Activated naive CD4-positive, alpha-beta T cell treated with anti-CD3 and anti-CD28 coated beads, Interleukin-2, amount 50 U/mL, for 16 hours (primary cell): Measurements from ENCODE around the gene H6PD.

Experiments used
- DNase-seq: peaks from one replicate; pipeline ENCODE4 v3.0.0-alpha.2; 2020

H6PD gene

DNA sequence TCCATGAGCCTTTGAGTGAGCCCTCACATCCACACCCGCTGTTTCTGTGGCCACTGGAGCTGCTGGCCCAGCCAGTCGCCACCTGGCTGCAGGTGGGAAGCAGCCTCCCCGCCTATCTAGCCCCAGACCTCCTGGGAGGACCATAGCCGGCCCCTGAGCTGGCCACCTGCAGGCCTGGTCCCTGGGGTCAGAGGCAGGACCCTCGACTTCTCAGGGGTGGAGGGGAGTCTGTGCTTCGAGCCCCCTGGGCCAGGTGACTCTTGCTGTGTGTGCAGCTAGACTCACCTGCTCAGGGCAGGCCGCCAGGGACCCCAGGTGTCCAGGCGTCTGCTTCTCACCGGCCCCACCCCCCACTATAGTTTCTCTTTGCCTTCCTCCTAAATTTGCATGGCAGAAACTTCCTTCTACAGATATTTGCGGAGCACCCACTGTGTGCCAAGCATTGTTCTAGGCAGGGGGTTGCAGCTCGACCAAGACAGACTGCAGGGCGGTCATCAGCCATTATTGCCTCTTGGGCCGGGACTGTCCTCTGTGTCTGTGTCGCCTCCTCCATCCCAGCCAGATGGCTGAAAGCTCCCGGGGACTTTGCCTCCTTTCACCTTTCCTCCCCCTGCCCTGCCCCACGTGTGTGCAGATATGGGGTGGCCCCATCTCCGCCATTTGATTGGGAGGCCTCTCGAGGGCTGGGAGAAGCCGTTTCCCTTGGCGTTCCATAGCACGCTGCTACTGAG, 85.4 kb downstream of the H6PD start:
- no peak for DNase-seq
